NCI-H748 treated with DMSO at 0.1 percent for 48 hours (cell line): ENCODE data around the gene SCN4A.
"Not testable (repeated sequence)": the region's sequence is repeated elsewhere in the genome, so short reads cannot be mapped to it uniquely, and the experiment has no call there.

Experiments
- DNase-seq: peaks from one replicate; lab custom pipeline; 2025; lab: John Stamatoyannopoulos, UW

SCN4A gene

DNA sequence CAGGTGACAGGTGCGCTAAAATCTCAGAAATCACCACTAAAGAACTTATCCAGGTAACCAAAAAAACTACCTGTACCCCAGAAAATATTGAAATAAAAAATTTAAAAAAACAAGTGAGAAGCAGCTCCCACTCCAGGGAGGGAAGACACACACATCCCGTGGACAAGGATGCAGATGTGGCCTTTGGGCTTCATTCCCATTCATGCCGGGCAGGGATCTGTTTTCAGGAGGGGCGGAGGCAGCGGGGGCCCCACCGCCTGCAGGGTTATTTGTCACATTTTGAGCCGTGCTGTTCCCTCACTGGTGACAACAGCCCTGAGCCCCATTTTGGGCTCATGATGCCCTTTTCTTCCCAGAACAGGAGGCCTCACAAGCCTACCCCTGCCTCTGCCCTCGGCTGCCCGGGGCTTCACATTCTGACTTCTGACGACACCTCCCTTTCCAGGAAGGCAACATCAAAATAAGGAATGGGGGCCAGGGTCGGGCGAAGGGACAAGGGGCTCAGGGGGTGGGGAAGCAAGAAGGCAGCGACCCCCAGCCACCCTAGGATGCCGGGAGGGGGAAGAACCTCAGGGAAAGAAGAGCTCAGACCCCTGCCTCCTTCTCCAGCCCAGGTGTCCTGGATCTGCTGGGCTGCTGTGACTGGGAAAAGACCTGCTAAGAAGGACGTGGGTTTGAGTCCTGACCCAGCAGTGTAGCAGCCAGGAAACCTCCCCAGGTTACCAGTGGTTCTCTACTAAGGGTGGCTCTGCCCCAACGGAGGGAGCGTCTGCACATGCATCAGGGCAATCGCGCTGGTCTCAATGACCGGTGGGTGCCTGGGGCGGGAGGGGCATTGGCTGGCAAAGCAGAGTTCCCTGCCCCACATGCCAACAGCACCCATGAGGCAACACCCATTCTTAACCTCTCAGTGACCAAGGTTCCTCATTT, 38.3 kb downstream of the SCN4A start:
- DNase-seq, result no peak

DNA sequence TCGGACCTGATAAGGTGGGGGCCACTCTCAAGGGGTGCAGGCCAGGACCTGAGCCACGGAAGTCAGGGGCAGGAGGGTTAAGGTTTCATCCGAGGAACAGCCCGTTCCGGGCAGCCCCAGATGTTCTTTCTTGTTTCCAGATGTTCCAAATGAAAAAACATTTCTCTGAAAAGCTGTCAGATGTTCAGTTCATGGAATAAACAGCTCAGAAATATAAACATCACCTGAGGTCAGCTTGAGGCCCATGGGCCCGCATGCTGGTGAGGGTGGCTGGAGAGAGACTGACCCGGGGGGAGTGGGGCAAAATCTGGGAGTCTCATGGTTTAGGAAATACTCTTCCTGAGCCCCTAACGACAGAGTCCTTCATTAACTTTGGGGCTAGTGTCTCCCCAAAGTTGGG, 39.1 kb downstream of the SCN4A start:
- no peak for DNase-seq

DNA sequence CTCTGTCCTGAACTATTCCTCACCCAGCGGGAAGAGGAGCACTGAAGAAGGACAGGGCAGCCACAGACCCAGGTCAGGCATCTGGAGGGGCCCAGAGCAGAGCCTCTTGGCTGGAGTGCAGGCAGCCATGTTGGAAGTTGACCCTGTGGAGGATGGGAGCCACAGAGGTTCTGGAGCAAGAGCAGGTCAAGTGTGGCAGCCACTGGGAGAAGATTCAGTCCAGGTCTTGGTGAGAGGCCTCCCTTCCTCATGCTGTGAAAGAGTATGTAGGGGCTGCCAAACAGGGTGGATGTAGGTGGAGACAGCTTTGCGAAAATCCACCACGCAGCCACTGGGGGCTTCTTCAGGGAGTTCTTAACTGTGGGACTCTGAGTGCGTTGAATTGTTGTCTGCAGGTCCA, 40.0 kb downstream of the SCN4A start:
- DNase-seq, result no peak

DNA sequence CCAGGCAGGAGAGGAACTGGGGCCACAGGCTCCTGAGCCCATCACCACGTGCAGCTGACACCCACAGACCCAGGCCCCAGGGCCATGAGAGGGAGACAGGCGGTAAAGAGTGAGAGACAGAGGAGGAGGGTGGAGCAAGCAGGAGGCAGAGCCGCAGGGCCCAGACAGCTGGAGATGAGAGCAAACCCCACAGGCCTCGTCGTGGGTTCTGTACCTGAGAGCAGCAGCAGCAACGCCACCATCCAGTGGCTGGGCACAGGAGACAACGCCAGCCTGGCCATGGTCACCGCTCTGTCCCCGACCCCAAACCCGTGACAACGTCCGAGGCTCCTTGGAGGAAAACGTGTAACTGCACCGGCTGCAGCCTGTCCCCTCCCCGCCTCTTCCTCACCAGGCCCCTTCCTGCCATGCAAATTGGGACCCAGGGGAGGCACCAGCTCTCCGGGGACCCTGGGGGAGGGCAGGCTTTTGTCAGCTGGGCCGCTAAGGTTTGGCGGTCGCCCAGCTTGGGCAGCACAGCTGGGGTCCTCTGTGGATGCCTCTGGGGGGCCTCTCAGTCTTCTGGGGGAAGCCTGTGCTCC, 40.6 kb downstream of the SCN4A start, which contains the start of gene CD79B:
Gene CD79B (minus strand): TSS at position 351 of the 581 bp plus-strand sequence. CDS start 70 bp downstream, at position 281.
- DNase-seq, result no peak

DNA sequence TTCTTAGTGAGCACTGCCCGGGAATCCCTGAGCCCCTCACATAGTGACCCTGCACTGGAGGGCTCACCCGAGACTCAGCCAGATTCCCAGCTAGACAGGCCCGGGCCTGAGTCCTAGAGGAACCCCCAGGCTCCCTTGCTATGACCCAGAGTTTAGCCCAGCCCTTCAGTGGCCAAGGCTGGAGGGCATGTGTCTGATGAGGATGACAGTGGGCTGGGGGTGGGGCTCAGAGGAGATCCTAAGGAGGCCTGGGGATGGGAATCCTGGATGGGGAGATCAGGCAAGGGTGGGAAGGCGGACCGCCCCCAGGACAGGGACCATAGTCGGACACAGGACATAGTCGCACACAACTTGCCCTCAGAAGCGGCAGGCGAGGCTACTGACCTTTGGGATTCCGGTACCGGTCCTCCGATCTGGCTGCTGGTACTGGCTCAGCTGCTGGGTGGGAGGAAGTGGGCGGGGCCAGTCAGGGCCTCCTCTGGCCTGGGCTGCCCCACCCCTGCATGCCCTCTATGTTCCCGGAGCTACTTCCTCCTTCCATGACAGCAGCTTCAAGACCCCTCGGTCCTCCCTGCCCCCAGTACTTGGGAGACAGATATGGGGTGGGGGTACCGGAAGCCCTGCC, 41.7 kb downstream of the SCN4A start:
- no peak for DNase-seq

DNA sequence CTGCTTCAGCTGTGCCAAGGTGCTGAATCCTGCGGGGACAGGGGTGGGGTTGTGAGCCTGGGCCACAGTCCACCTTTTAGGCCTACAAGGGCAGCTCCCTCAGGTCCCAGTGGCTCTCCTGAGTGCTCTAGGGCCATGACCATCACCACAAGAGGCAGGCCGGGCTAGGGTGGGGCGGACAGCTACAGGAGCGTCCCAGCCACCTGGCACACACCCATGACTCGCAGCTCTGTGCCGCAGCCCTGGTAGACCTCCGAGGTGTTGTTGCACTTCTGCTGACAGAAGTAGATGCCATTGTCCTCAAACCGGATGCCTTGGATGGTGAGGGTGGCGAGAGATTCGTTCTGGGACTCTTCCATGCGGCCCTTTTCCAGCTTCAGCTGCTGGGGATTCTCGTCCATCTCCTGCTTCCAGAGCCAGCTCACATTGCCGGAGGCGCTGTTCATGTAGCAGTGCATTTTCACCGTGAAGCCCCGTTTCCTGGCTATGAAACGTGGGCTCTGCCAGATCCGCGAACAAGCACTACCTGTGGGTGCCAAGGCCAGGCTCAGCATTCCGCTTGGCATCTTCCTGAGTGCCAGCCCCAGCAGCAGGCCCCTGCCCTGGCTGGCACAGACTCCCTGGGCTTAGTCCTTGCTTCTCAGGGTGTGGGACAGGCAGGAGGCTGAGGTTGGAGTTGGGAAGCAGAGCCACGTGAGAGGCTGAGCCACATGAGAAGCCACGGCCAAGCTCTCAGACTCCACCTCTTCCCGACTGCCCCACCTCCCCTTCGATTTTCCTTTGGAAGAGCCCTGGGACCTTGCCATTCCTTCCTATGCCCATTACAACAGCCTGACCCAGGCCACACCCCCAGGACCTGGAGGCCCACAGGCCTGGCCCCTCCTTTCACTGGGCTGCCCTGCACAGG, 42.6 kb downstream of the SCN4A start:
- no peak for DNase-seq

DNA sequence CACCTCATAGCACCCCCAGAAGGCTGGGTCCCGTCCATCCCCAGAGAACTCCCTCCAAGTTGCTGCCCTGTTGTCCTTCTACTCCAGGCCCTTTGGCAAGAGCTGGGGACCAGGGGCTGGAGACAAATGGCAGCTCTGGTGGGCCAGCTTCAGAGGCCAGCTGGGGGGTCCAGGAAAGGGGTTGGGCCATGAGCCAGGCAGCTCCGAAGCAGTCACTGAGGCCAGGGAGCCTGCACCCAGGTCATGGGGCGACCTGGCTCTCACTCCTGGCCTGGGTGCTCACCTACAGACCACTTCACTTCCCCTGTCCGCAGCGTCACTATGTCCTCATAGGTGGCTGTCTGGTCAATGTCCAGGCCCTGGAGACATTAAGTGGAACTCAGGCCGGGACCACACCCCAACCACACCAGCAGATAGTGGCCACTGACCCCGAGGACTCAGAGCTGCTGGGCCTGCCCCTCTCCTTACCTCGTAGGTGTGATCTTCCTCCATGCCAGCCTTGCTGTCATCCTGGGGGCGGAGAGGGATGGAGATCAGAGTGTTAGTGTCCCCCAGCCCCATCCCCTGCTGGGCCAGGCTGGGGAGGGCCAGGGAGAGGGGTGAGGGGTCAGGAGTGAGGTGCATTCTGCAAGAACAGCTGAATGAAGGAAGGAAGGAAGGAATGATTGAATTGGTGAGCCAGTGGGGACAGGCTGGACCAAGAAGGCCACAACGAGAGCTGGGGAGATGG, 43.6 kb downstream of the SCN4A start:
- DNase-seq, result no peak

DNA sequence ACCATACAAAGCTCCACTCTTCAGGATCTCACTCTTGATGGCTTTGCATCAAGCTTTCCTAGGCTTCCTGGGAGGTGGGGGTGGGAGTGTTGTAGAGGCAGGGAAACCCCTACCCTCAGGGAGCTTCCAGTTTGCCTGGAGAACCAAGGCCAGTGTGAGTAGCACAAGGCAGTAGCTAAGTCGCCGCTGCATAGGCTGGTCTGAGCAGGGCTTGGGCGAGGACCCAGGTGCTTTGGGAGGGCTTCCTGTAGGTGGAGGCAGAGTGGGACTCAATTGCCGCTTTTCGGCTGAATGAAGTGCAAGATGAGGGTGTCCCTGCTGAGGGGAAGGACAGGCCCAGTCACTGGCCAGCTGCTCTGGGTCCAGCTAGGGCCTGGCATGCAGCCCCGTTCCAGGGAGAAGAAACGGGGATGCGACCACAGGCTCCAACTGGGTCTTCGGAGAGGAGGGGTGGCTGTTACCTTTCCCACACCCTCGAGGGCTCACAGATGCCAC, 44.5 kb downstream of the SCN4A start:
- DNase-seq, result no peak

DNA sequence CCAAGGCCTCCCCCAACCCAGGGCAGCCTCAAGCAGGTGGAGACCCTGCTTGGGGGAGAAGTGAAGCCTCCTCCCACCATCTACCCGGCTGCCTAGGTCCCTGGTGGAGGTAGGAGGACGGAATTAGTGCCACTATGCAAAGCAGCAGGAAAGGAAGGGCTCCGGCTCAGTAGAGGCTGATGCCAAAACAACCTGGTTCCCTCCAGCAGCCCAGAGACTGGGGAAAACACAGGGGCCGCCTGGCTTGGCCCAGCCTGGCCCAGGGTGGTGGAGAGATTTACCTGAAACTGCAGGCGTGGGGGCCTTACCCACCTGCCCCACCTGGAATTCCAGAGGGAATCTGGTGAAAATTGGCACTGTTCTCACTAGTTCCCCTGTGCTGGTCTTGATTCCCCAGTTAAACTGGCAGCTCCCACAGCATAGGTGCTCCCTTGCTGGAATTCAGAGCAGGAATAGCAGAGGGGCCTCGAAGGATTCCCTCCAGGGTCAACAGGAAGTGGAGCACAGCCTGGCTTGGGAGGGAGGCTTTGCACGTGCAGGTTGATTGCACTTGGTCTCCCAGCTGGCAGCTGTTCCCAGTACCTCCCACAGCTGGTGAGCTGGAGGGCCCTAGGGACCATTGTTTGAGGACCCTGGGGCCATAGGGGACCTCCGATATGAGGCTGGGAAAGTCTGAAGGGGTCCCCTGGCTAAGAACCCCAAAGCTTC, 45.1 kb downstream of the SCN4A start:
- DNase-seq, result no peak

DNA sequence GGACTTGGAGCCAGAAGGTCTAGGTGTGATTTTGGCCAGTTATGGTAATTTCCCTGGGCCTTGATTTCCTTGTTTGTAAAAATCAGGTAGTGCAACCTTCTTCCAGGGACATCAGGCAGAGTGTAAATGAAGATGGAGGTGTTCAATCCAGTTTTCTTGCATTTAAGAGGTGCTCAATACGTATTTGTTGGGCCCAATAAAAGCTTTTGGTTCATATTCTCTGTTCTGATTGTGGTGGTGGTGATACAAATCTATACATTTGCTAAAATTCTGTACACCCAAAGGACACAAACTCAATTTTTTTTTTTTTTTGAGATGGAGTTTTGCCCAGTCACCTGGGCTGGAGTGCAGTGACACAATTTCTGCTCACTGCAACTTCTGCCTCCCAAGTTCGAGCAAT, 46.6 kb downstream of the SCN4A start:
- DNase-seq, result no peak

DNA sequence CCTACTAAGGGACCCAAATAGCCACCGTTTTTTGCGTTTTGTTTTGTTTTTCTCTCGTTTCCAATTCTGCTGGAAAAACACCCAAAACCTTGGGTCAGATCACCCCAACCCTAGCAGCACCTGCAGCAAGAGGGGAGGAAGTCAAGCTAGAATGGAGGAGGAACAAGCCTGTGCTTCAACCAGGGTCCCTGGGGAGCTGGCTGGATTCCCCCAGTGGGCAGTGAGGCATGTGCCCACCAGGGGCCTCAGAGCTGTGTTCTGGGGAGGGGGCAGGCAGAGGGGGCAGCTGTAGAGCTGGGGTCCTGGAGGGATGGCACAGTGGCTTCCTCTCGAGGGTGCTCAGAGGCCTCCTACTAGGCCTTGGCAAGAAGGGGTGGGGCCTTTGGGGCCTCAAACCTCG, 47.1 kb downstream of the SCN4A start:
- no peak for DNase-seq

DNA sequence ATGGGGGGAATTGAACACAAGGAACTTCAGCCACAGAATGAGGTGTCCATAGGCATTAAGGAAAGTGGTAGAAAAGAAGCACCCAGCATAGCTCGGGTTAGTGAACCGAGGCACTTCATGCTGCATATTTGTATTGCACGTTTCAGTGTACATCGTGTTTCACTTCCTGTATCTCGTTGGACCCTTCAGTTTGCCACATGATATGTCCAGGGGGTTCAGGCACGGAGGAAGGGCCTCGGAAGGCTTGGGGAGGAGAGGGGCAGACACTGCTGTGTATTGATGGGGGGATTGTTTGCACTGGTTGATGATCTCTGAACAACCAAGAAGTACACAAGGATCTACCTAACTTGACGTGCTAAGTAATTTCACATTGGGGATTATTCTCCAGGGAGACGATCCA, 50.3 kb downstream of the SCN4A start:
- DNase-seq, result not testable (repeated sequence)

DNA sequence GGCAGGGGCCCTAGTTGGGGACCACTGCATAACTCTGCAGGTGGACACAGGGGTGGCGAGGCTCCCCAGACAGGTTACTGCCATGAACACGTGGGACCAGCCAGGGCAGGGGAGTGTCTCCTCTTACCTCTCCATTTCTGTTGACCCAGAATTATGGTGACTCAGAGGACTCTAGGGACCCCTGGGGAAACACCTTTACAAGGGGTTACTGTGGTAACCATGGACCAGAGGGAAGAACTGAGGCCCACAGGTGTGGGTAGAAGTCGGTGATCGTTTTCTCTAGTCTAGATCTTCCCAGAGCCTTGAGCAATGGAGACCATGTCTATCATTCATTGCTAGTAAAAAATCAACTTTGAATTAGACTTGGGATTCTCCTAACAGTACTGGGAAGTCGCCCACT, 51.9 kb downstream of the SCN4A start:
- DNase-seq, result not testable (repeated sequence)

DNA sequence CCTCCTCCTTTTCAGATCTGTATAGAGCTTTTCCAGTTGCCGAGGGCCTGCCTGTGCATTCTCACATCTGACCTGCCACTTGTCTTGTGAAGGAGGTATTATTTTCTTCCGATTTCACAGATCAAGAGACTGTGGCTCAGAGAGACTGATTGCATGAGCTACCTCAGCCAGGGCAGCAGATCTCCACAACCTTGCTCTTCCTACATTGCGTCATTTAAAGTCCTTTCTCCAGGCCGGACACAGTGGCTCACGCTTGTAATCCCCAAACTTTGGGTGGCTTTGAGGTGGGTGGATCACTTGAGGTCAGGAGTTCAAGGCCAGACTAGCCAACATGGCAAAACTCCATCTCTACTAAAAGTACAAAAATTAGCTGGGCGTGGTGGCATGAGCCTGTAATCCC, 52.7 kb downstream of the SCN4A start:
- not testable (repeated sequence) for DNase-seq

DNA sequence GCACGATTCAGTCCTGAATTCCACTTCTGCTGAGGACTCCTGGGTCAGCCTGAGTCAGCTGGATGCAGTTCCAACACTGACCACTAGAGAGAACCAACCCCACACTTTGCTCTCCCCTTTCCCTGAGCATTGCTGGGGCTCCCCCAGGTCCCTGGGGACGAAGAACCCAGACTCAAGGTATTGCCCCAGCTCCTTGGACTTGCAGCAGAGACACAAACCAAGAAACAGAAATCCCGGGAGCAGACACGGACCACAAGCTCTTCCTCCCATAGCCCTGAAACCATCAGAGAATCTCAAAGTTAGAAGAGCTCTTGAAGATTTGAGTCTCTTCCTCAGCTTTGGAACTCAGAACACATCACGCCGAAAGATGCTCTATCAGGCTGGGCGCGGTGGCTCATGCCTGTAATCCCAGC, 53.4 kb downstream of the SCN4A start:
- DNase-seq, result peak; percentile 17

DNA sequence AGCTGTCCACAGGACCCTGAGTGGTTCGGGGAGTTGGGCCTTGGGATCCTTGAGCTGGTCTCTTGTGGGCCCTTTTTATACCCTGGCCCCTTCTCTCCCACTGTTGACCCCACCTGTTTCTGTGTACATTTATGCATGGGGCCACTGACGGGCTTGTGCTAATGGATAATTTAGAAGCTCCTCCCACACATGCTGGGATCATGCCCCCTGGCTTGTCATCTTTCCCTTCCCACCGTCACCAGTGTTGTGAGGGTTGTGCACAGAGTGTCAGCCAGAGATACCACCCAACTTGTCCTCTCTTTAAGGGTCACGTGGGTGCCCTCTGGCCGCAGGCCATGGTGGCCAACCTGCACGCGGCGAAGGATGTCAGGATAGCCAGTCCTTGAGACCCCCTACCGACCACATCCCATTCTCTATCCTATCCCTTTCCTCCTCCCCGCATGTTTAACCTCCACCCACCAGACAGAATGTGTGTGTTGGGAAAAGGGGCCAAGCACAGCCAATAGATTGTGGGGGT, 53.9 kb downstream of the SCN4A start, which contains the start of gene GH1:
Gene GH1 (minus strand): TSS at position 51 of the 517 bp plus-strand sequence. CDS start 63 bp downstream, outside the sequence.
- not testable (repeated sequence) for DNase-seq

DNA sequence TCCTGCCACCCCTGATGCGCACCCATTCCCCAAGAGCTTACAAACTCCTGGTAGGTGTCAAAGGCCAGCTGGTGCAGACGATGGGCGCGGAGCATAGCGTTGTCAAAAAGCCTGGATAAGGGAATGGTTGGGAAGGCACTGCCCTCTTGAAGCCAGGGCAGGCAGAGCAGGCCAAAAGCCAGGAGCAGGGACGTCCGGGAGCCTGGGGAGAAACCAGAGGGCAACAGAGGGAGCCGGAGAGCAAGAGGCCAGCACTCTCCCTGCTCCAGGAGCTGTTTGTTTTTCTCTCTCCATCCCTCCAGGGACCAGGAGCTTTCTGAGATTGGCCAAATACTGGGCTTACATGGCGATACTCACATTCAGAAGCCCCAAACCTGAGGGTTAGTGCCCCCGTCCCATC, 54.4 kb downstream of the SCN4A start:
- DNase-seq, result no peak

DNA sequence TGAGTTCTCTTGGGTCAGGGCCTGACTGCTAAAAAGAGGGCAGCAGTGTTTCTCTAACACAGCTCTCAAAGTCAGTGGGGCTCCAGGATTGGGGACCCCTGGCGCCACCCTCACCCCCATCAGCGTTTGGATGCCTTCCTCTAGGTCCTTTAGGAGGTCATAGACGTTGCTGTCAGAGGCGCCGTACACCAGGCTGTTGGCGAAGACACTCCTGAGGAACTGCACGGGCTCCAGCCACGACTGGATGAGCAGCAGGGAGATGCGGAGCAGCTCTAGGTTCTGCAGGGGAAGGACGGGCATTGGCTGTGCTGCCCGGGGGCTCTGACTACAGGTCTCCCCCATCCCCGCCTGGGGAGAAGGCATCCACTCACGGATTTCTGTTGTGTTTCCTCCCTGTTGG, 55.1 kb downstream of the SCN4A start:
- no peak for DNase-seq

DNA sequence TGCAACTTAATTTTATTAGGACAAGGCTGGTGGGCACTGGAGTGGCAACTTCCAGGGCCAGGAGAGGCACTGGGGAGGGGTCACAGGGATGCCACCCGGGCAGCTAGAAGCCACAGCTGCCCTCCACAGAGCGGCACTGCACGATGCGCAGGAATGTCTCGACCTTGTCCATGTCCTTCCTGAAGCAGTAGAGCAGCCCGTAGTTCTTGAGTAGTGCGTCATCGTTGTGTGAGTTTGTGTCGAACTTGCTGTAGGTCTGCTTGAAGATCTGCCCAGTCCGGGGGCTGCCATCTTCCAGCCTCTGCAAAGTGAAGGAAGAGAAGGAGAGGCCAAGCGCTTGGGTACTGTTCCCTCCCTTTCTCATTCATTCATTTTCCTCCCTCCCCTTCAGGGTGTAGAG, 55.5 kb downstream of the SCN4A start:
- not testable (repeated sequence) for DNase-seq
